HFF-Myc (cell line): ENCODE data around the gene GLOD4.
"Not testable (repeated sequence)": the region's sequence is repeated elsewhere in the genome, so short reads cannot be mapped to it uniquely, and the experiment has no call there.

Experiments
- DNase-seq: peaks from one replicate; pipeline ENCODE4 v3.0.0-alpha.2; 2011; ENCODE audit warnings: low read depth; ENCODE audit errors: extremely low read depth
- H3K4me3 ChIP-seq: replicated peaks from 2 replicates; pipeline ENCODE4 v1.5.1; 2011; ENCODE audit warnings: low read depth, mild to moderate bottlenecking, control low read depth, low read length
- TF ChIP-seq, protein P1 (sequence below): IDR thresholded peaks from 2 replicates; pipeline ENCODE4 v1.5.1; 2012; ENCODE audit warnings: mild to moderate bottlenecking, low read depth, low read length, control low read depth; ENCODE audit errors: missing control alignments

The GLOD4 gene

DNA sequence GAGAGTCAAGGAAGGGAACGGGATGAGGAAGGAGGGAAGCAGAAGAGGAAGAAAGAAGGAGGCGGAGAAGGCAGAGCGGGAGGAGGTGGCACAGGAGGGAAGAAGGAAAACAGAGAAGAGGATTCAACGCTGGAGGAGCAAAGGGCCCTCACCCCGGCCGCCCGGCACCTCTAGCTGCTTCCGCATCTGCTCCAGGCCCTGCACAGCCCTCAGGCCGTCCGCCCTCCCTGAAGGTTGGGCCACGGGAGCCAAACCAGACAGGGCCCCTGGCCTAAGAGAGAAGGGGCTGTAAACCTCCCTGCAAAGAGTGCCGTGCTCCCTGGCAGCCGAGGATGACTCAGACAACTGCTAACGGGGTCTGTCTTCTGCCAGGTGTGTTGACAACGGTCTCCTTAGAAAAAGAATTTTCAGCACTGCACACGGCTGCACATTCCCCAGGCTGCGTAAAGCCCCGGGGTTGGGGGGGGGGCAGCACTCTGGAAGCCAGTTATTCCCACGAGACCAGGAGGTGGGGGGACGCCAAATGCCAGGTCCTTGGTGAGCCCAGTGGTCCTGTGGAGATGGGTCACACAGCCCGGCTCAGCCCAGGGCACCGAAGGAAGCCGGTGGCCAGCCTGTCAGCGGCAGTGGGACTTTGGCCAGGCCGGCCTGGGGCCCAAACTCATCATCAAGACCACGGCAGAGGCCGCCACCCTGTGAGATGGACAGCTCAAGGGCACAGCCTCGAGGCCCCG, 29.1 kb upstream of the GLOD4 start:
- TF ChIP-seq, protein P1, sequence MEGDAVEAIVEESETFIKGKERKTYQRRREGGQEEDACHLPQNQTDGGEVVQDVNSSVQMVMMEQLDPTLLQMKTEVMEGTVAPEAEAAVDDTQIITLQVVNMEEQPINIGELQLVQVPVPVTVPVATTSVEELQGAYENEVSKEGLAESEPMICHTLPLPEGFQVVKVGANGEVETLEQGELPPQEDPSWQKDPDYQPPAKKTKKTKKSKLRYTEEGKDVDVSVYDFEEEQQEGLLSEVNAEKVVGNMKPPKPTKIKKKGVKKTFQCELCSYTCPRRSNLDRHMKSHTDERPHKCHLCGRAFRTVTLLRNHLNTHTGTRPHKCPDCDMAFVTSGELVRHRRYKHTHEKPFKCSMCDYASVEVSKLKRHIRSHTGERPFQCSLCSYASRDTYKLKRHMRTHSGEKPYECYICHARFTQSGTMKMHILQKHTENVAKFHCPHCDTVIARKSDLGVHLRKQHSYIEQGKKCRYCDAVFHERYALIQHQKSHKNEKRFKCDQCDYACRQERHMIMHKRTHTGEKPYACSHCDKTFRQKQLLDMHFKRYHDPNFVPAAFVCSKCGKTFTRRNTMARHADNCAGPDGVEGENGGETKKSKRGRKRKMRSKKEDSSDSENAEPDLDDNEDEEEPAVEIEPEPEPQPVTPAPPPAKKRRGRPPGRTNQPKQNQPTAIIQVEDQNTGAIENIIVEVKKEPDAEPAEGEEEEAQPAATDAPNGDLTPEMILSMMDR, result no peak
- DNase-seq, result no peak
- no peak overlapping the region for H3K4me3 ChIP-seq

DNA sequence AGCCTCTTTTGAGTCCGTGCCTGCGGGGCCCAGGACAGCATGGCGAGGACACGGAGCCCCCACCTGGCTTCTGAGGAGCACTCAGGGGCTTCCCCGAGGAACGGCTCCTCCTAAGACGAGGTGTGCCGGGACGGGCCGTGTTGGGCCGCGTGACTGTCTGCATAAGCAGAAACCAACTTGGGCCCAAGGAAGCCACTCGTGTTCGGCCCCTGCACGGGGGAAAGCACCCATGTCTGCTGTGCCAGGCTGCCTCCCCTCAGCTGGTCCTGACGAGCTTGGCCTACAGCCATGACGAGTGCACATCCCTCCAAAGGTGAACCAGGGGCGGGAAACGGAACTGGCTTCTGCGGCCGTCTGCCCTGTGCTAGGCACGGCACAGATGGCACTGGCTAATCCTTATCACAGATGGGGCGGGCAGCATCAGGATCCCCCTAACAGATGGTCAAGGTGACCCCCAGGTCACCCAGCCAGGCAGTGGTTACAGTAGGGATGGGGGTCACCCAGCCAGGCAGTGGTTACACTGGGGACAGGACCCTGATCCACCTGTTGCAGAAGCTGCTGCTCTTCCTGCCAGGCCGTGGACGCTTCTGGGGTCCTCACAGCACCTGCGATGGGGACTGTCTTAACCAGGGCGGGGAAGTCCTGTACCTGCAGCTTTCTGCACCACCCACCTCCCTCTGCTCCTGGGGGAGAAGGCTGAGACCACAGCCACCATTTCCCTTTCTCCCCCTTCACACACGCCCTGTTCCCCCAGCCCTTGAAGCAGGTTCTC, 25.6 kb upstream of the GLOD4 start:
- TF ChIP-seq, protein P1, result no peak
- no peak overlapping the region for H3K4me3 ChIP-seq
- DNase-seq, result no peak

DNA sequence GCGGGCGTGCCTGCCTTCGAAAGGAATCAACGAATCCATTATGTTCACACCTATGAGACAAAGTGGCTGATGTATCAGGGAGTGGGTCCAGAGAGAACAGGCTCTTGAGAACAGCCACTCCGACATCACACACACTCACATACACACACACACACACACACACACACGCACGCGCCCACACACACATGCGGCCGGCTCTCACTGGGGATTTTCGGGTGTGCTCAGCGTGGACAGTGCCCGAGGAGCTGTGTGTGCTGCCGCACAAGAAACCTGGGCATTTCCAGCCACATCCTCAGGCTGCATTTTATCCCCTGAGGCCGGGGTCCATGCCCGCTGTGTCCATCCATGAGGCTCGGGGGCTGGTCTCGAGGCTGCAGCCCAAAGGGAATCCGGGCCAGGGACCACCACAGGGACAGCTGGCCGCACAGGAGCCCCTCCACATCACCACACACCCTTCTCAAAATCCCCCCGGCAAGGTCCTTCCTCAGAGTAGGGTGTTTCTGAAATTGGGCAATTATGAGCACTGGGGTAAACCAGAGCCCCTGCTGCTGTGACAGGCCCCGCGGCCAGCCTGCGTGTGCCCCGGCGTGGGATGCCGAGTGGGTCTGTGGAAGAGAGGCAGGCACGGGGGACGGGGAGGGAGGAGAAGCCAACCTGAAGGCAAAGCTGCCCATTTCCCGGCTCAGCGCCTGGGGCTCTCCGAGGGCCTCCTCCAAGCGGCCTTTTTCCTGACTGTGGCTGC, 24.9 kb upstream of the GLOD4 start:
- no peak for DNase-seq

DNA sequence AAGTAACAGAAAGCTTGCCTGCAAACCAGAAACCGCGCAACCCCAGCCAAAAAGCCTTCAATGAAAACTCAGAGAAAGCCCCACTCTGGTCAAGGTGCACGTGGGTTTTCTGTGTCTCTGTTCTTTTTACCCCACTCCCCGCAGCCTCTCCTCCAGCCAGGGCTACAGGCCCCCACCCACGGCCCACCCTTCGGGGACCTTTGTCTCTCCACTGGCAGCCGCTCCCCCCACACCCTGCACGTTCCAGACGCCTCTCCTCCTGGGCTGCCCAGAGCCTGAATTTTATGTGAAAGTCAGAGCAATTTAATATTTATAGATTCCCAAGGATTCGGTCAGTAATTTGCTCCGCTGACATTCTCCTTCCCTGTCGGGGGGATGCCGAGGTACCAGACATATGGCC, 24.3 kb upstream of the GLOD4 start:
- no peak for DNase-seq
- no peak overlapping the region for H3K4me3 ChIP-seq

More for the DNA sequence above, 24.9 kb upstream of the GLOD4 start:
- TF ChIP-seq, protein P1, result no peak
- no peak overlapping the region for H3K4me3 ChIP-seq

GRCh38 chr17:805886-806285, 23.8 kb upstream of the GLOD4 start:
- not testable (repeated sequence) for DNase-seq, H3K4me3 ChIP-seq

More for the DNA sequence above, 24.3 kb upstream of the GLOD4 start:
- TF ChIP-seq, protein P1, result no peak

DNA sequence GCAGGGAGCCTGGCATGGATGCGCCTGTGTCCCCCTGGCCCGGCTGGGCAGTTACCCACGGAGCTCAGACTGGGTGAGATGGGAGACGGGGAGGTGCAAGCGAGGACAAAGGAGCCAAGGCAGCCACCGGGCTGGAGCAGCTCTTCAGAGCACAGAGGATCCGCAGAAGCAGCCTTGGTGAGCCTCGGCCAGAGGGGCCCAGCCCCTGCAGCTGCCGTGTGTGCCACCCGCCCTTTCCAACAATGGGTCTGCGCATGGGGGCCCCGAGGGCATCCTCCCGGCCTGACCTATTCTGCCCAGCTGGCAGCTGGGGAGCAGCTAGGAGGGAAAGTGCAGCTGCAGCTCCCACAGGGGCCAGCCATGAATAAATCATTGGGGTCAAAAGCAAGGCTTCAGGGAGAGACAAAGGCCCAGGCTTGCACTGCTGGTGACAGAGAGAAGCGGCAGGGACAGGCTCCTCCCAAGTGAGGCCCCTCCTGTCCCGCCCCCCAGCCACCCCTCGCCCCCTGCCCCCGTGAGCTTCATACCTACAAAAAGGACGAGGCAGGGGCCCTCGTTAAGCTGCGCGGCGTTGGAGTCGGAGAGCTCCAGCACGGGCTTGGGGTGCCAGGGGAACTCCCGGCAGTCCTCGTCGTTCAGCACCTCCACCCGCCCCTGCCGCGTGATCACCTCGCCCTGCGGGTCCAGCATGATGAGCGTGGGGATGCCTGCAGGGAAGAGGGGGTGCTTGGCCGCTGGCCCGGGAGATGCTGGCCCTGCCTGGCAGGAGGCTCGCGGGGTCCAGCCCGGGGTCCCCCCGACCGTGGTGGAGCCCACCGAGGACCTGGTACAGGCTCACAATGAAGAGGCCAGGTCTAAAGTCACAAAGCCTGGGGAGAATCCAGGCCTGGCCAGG, 22.7 kb upstream of the GLOD4 start:
- DNase-seq, result no peak
- no peak overlapping the region for H3K4me3 ChIP-seq
- TF ChIP-seq, protein P1, result no peak
